HCT116 (cell line): ENCODE results near the gene HCN2. TPM values are rescaled to one million over a fixed set of nuclear protein-coding genes. Genes with fewer than 3 reads are reported as not detected.

Experiments used
- ATAC-seq: fragments of 200-7000 bp; cut with Tn5 transposase; 2 replicates; pipeline ENCODE4 v1.9.1; 2020; ENCODE audit warnings: mild to moderate bottlenecking, moderate library complexity
- BruUV-seq: library from RNA; stranded (reverse); fragments of 400-500 nt; replicated peaks from 2 replicates; lab custom pipeline; 2021; lab: Mats Ljungman, UMichigan
- CTCF ChIA-PET: fragments of 300-600 bp; sonication (Branson Sonifier 250); formaldehyde crosslinking; loops from one replicate; lab custom pipeline; 2021; ENCODE audit warnings: antibody characterized with exemption; lab: Charles Lee
- POLR2A ChIA-PET: fragments of 300-600, 350-600 bp; sonication (Branson Sonifier 250); formaldehyde crosslinking; loops from one replicate; lab custom pipeline; 2021; ENCODE audit warnings: antibody characterized with exemption; lab: Charles Lee
- RAD21 ChIA-PET, 2 experiments: fragments of 300-600 bp; sonication (Branson Sonifier 250); formaldehyde crosslinking; loops; one replicate each; lab custom pipeline; 2023; ENCODE audit warnings: low total read pairs in 2 of 2; ENCODE audit not compliant: uncharacterized antibody in 2 of 2, unreplicated experiment in 2 of 2, low non-redundant PET in 1 of 2; lab: Charles Lee
- DNase-seq: peaks from one replicate; pipeline ENCODE4 v3.0.0-alpha.2; 2010; ENCODE audit warnings: low read depth, low spot score
- H2AFZ ChIP-seq: fragments of 200-600 bp; shearing (Covaris generic), sonication (generic); 2 replicates; pipeline ENCODE4 v1.6.1; 2017; ENCODE audit warnings: low read depth, mixed run types, mixed read lengths, antibody characterized with exemption, low read length; ENCODE audit not compliant: poor library complexity, severe bottlenecking
- H3K27ac ChIP-seq: 2 replicates; pipeline ENCODE4 v1.5.1; 2012; ENCODE audit warnings: low read depth, low read length
- H3K27me3 ChIP-seq: fragments of 200-600 bp; sonication (generic); 2 replicates; pipeline ENCODE4 v1.6.1; 2016; ENCODE audit warnings: mixed run types, low read length, mixed read lengths; ENCODE audit not compliant: insufficient read depth
- H3K36me3 ChIP-seq, 2 experiments: fragments of 200-500 bp in 1 of 2; fragments of 200-600 bp in 1 of 2; sonication (Bioruptor generic) in 1 of 2; sonication (generic) in 1 of 2; 2 replicates each; pipeline versions ENCODE4 v1.5.1 to v1.6.1; 2014 to 2016; ENCODE audit warnings: low read length in 2 of 2, inconsistent platforms in 1 of 2, mixed read lengths in 1 of 2, mixed run types in 1 of 2; ENCODE audit not compliant: insufficient read depth in 2 of 2, control insufficient read depth in 1 of 2
- H3K4me1 ChIP-seq, 2 experiments: fragments of 200-600 bp in 1 of 2; sonication (generic) in 1 of 2; 2 replicates each; pipeline versions ENCODE4 v1.5.1 to v1.6.1; 2012 to 2017; ENCODE audit warnings: low read length in 2 of 2, inconsistent platforms in 1 of 2, mild to moderate bottlenecking in 1 of 2, mixed read lengths in 1 of 2, mixed run types in 1 of 2, moderate library complexity in 1 of 2; ENCODE audit not compliant: insufficient read depth in 2 of 2, control insufficient read depth in 1 of 2
- H3K4me2 ChIP-seq: fragments of 200-600 bp; sonication (generic); 2 replicates; pipeline ENCODE4 v1.6.1; 2017; ENCODE audit warnings: mixed run types, low read length, mixed read lengths
- H3K4me3 ChIP-seq, 2 experiments: fragments of 200-600 bp in 1 of 2; sonication (generic) in 1 of 2; replicated peaks in 1 of 2; 2 replicates each; pipeline ENCODE4 v1.5.1; 2011 to 2016; ENCODE audit warnings: low read length in 2 of 2, control low read depth in 1 of 2, low read depth in 1 of 2, mild to moderate bottlenecking in 1 of 2, mixed read lengths in 1 of 2, mixed run types in 1 of 2
- H3K79me2 ChIP-seq: fragments of 200-600 bp; sonication (generic); 2 replicates; pipeline ENCODE4 v1.6.1; 2017; ENCODE audit warnings: mild to moderate bottlenecking, mixed run types, low read length, moderate library complexity, mixed read lengths; ENCODE audit not compliant: insufficient read depth
- H3K9ac ChIP-seq: fragments of 200-600 bp; sonication (generic); 2 replicates; pipeline ENCODE4 v1.6.1; 2016; ENCODE audit warnings: low read length, mixed read lengths
- H3K9me2 ChIP-seq: fragments of 200-600 bp; sonication (generic), shearing (Covaris generic); 2 replicates; pipeline ENCODE4 v1.6.1; 2017; ENCODE audit warnings: mixed run types, mild to moderate bottlenecking, moderate library complexity; ENCODE audit not compliant: insufficient read depth
- H3K9me3 ChIP-seq, 2 experiments: fragments of 200-500 bp in 1 of 2; fragments of 200-600 bp in 1 of 2; sonication (Bioruptor generic) in 1 of 2; sonication (generic) in 1 of 2; 2 replicates each; pipeline ENCODE4 v1.6.1; 2014 to 2017; ENCODE audit warnings: low read length in 2 of 2, mixed read lengths in 2 of 2, inconsistent platforms in 1 of 2, low read depth in 1 of 2, mild to moderate bottlenecking in 1 of 2, mixed run types in 1 of 2, moderate library complexity in 1 of 2; ENCODE audit not compliant: control insufficient read depth in 1 of 2, insufficient read depth in 1 of 2
- H4K20me1 ChIP-seq: fragments of 200-600 bp; sonication (generic), shearing (Covaris generic); 2 replicates; pipeline ENCODE4 v1.6.1; 2017; ENCODE audit warnings: mixed run types, mild to moderate bottlenecking, moderate library complexity; ENCODE audit not compliant: insufficient read depth
- CBX3 ChIP-seq: IDR thresholded peaks from 2 replicates; pipeline ENCODE4 v1.6.1; 2012; ENCODE audit warnings: low read depth
- EZH2 ChIP-seq: fragments of 200-600 bp; sonication (generic); IDR thresholded peaks from 2 replicates; pipeline ENCODE4 v1.6.1; 2017; ENCODE audit warnings: antibody characterized with exemption, mixed run types
- FOSL1 ChIP-seq: IDR thresholded peaks from 2 replicates; pipeline ENCODE4 v1.6.1; 2012; ENCODE audit warnings: low read depth
- MAX ChIP-seq: IDR thresholded peaks from 2 replicates; pipeline ENCODE4 v1.6.1; 2012
- POLR2AphosphoS5 ChIP-seq: IDR thresholded peaks from 2 replicates; pipeline ENCODE4 v1.6.1; 2011; ENCODE audit warnings: mild to moderate bottlenecking, low read depth, low read length, moderate library complexity
- REST ChIP-seq: IDR thresholded peaks from 2 replicates; pipeline ENCODE4 v1.6.1; 2012; ENCODE audit warnings: low read depth
- SIN3A ChIP-seq: IDR thresholded peaks from 2 replicates; pipeline ENCODE4 v1.6.1; 2012; ENCODE audit warnings: low read depth
- SRF ChIP-seq: IDR thresholded peaks from 2 replicates; pipeline ENCODE4 v1.6.1; 2012; ENCODE audit warnings: low read depth
- TCF7L2 ChIP-seq: IDR thresholded peaks from 2 replicates; pipeline ENCODE4 v1.7.0; 2011; ENCODE audit warnings: borderline replicate concordance, inconsistent platforms; ENCODE audit not compliant: insufficient read depth, insufficient read length; ENCODE audit errors: extremely low read depth
- YY1 ChIP-seq: IDR thresholded peaks from 2 replicates; pipeline ENCODE4 v1.6.1; 2011; ENCODE audit warnings: low read length, low read depth, moderate library complexity, mild to moderate bottlenecking; ENCODE audit not compliant: insufficient replicate concordance; ENCODE audit errors: extremely low read depth
- ZBTB33 ChIP-seq: IDR thresholded peaks from 2 replicates; pipeline ENCODE4 v1.6.1; 2011; ENCODE audit warnings: mild to moderate bottlenecking, low read length, moderate library complexity; ENCODE audit not compliant: insufficient replicate concordance; ENCODE audit errors: extremely low read depth
- ZFX ChIP-seq: fragments of 450-650 bp; IDR thresholded peaks from 2 replicates; pipeline ENCODE4 v1.6.1; 2017
- ZNF274 ChIP-seq: fragments of 200-500 bp; sonication (Bioruptor generic); IDR thresholded peaks from 2 replicates; pipeline ENCODE4 v1.6.1; 2014; ENCODE audit warnings: mild to moderate bottlenecking, low read depth, low read length, inconsistent platforms
- intact Hi-C: fragments of 100-400 bp; cut with micrococcal nuclease; formaldehyde crosslinking; loops from 2 replicates; pipeline ENCODE4 v1.10.0; 2022
- total RNA-seq: library from RNA; stranded (reverse); gene quantifications from one replicate; pipeline ENCODE4 v1.2.1, GENCODE V29; 2021; ENCODE audit not compliant: unreplicated experiment

The HCN2 gene
- total RNA-seq, 1 experiment from 2014 or later: 2.4 TPM

GRCh38 chr19:657611-658010, 67.9 kb downstream of the HCN2 start:
- Histone ChIP-seq H3K27me3 (no peaks in the 10 kb centered on the region), H2AFZ (no peak overlapping the region), H3K4me1 (peaks cover 4 to 14% of the 10 kb centered on the region in 2 experiments), H3K36me3 (peaks cover 3 to 36% of the 10 kb centered on the region in 2 experiments; a peak in 3 of 4 replicates), H3K9ac (no peak overlapping the region), H3K4me3 (no peak overlapping the region), H3K9me3 (no peaks in the 10 kb centered on the region), H3K9me2 (no peaks in the 10 kb centered on the region)
- CTCF ChIA-PET: no interaction called here
- POLR2A ChIA-PET: no interaction called here
- ATAC-seq: no peak
- BruUV-seq: no TSS peak
- RAD21 ChIA-PET: no interaction called here
- intact Hi-C loops: no loop called here
- TF ChIP-seq POLR2AphosphoS5: no peak
- TF ChIP-seq, all 23 proteins: peak for 0
- H4K20me1 ChIP-seq: peaks cover 5% of the 10 kb centered on the region; the same call in 1 of the 2 replicates
- no peak overlapping the region for H3K4me2 ChIP-seq
- no peak overlapping the region for H3K27ac ChIP-seq
- no peak for DNase-seq
- H3K79me2 ChIP-seq: peaks cover 100% of the 10 kb centered on the region

GRCh38 chr19:658059-658839, 68.6 kb downstream of the HCN2 start:
- Histone ChIP-seq H2AFZ (no peak overlapping the region), H3K79me2 (peaks cover 97% of the 10 kb centered on the region), H3K9me3 (no peaks in the 10 kb centered on the region), H3K9me2 (no peaks in the 10 kb centered on the region), H3K4me3 (no peak overlapping the region), H4K20me1 (peaks cover 5% of the 10 kb centered on the region; the same call in 1 of the 2 replicates), H3K36me3 (peaks cover 3 to 30% of the 10 kb centered on the region in 2 experiments; a peak in 3 of 4 replicates), H3K27ac (no peak overlapping the region), H3K9ac (no peak overlapping the region), H3K4me2 (no peak overlapping the region), H3K27me3 (no peaks in the 10 kb centered on the region), H3K4me1 (peaks cover 4 to 14% of the 10 kb centered on the region in 2 experiments)
- RAD21 ChIA-PET: no interaction called here
- ATAC-seq (no peak), DNase-seq (no peak)
- no TSS peak for BruUV-seq
- CTCF ChIA-PET: no interaction called here
- intact Hi-C loops: no loop called here
- POLR2A ChIA-PET: interaction anchor here (1.5 kb wide), 1 partner anchor 23 kb away, joined by 3 read pairs; no protein-coding TSS in a partner anchor
- TF ChIP-seq TCF7L2: no peak
- no peak for TF ChIP-seq REST
- no peak for TF ChIP-seq YY1
- no peak for TF ChIP-seq FOSL1
- TF ChIP-seq SIN3A: no peak
- TF ChIP-seq SRF: no peak
- no peak for TF ChIP-seq EZH2
- TF ChIP-seq ZFX: no peak
- no peak for TF ChIP-seq ZBTB33
- no peak for TF ChIP-seq MAX
- no peak for TF ChIP-seq ZNF274
- TF ChIP-seq CBX3: no peak
